Urinary bladder (tissue), 4 donors: ENCODE measurements around the gene BAIAP2L2. TPM values are rescaled to one million over a fixed set of nuclear protein-coding genes. Genes with fewer than 3 reads are reported as not detected.
"Not testable (repeated sequence)": the region's sequence is repeated elsewhere in the genome, so short reads cannot be mapped to it uniquely, and the experiment has no call there.

ENCODE experiments used
- DNase-seq: peaks from one replicate; pipeline ENCODE4 v3.0.0-alpha.2; 2015; ENCODE audit errors: extremely low spot score
- H3K27ac ChIP-seq: one replicate; pipeline ENCODE4 v1.5.1; 2013; ENCODE audit warnings: low read depth, mild to moderate bottlenecking, moderate library complexity
- H3K36me3 ChIP-seq: one replicate; pipeline ENCODE4 v1.6.1; 2013; ENCODE audit warnings: mild to moderate bottlenecking, moderate library complexity; ENCODE audit not compliant: insufficient read depth
- H3K4me1 ChIP-seq: one replicate; pipeline ENCODE4 v1.6.1; 2013; ENCODE audit warnings: mild to moderate bottlenecking, moderate library complexity; ENCODE audit not compliant: insufficient read depth
- H3K4me3 ChIP-seq: one replicate; pipeline ENCODE4 v1.5.1; 2013; ENCODE audit warnings: low read depth, low read length
- WGBS: extraction: QIAGEN DNeasy Blood & Tissue Kit; methylation state at CpG from one replicate; pipeline ENCODE4 v1.1.7; 2013; 5-methylcytosine and 5-hydroxymethylcytosine counted together
- polyA plus RNA-seq: library from polyadenylated mRNA; stranded (reverse); fragments of 200-250 nt; gene quantifications from one replicate; pipeline ENCODE4 v1.2.3, GENCODE V29; 2013
- total RNA-seq: library from RNA; depleted of rRNA; stranded (reverse); fragments of >200 nt; gene quantifications from one replicate; pipeline ENCODE4 v1.2.3, GENCODE V29; 2014
- donor health status: healthy with polysubstance abuse.
- donor health status: healthy.

The BAIAP2L2 gene, protein sequence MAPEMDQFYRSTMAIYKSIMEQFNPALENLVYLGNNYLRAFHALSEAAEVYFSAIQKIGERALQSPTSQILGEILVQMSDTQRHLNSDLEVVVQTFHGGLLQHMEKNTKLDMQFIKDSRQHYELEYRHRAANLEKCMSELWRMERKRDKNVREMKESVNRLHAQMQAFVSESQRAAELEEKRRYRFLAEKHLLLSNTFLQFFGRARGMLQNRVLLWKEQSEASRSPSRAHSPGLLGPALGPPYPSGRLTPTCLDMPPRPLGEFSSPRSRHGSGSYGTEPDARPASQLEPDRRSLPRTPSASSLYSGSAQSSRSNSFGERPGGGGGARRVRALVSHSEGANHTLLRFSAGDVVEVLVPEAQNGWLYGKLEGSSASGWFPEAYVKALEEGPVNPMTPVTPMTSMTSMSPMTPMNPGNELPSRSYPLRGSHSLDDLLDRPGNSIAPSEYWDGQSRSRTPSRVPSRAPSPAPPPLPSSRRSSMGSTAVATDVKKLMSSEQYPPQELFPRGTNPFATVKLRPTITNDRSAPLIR
- total RNA-seq (not detected), polyA plus RNA-seq (0.42 TPM)

DNA sequence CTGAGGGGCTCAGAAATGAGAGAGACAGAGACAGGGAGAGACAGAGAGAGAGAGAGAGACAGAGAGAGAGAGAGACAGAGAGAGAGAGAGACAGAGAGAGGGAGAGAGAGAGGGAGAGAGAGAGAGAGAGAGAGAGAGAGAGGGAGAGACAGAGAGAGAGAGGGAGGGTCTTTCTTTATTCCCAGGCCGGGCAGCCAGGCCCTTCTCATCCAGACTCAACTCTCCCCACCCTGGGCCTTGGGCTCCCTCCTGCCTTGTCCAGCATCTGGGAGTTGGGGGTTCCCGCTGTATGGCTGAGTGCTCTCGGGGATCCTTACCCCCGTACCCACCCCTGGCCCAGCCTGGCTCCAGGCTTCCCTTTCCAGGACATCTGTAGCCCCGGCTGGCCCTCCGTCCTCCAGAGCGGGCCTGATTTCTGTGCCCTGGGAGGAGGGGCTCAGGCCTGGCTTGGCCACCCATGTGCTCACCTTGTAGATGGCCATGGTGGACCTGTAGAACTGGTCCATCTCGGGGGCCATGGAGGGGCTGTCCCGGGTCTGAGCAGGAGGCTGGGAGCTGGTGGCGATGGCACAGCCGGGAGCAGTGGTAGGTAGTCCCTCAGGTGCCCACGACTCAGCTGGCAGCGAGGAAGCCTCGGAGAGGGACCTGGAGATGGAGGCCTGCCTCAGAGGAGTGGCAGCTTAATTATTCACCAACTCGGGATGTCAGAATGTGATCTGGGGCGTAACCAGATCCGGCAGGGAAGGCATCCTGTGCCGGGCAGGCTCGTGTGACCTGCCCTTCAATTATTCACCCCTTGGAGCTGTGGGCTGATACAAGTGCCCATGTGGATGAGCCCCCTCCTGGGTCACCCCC, at the start of gene BAIAP2L2:
Gene BAIAP2L2 (minus strand): TSS at position 677 of the 855 bp plus-strand sequence. CDS start 159 bp downstream, at position 518.
- no peaks in the 10 kb centered on the region for H3K4me1 ChIP-seq
- WGBS: 84% methylated on average over 19 of the region's 19 CpGs
- H3K4me3 ChIP-seq: no peak within 1 kb of the TSS
- H3K36me3 ChIP-seq: no peaks in the 10 kb centered on the region
- no peak within 1 kb of the TSS for H3K27ac ChIP-seq
- no peak for DNase-seq

DNA sequence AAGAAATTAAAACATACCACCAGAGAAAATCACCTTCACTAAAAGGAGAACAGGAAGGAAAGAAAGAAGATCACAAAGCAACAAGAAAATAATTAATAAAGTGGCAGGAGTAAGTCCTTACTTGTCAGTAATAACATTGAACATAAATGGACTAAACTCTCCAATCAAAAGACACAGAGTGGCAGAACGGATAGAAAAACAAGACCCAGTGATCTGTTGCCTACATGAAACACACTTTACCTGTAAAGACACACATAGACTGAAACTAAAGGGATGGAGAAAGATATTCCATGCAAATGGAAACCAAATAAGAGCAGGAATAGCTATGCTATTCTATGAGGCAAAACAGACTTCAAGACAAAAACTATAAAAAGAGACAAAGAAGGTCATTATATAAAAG, 45.2 kb upstream of the BAIAP2L2 start:
- no peak overlapping the region for H3K4me3 ChIP-seq
- H3K36me3 ChIP-seq: no peaks in the 10 kb centered on the region
- 90% methylated on average over 1 of the region's 1 CpG for WGBS
- no peaks in the 10 kb centered on the region for H3K4me1 ChIP-seq
- DNase-seq: no peak
- no peak overlapping the region for H3K27ac ChIP-seq

DNA sequence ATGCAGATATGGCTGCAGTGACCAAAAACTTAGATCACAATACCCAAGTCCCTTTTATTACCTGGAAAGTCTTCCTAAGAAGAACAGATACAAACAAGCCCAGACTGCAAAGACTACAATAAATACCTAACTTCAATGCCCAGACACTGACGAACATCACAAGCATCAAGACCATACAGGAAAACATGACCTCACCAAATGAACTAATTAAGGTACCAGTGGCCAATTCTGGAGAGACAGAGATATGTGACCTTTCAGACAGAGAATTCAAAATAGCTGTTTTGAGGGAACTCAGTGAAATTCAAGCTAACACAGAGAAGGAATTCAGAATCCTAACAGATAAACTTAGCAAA, 44.1 kb upstream of the BAIAP2L2 start:
- not testable (repeated sequence) for H3K36me3 ChIP-seq, H3K27ac ChIP-seq, H3K4me3 ChIP-seq, H3K4me1 ChIP-seq, DNase-seq
- 46% methylated on average over 1 of the region's 1 CpG for WGBS

DNA sequence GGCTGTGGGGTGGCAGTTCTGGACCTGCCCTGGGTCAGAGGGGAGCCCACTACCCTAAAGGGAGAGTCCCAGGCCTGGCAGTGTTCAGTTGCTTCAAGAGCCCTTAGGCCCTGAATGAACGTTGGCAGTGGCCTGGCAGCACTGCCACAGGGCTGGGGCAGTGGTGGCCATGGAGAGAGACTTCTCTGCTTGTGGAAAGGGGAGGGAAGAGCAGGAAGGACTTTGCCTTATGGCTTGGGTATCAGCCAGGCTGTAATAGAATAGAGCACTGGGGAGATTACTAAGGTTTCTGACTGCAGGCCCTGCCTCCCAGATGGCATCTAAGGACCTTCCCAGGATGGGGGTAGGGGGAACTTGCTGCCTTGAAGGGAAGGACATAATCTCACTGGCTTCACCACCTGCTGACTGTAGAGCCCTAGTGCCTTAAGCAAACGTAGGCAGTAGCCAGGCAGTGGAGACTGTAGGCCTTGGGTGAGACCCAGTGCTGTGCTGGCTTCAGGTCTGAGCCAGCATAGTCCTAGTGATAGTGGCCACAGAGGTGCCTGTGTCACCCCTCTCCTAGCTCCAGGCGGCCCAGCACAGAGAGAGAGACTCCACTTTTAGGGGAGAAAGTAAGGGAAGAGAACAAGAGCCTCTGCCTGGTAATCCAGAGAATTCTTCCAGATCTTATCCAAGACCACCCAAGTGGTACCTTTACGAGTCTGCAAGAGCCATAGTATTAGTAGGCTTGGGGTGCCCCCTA, 43.5 kb upstream of the BAIAP2L2 start:
- Histone ChIP-seq H3K36me3 (no peaks in the 10 kb centered on the region), H3K4me1 (no peaks in the 10 kb centered on the region), H3K4me3 (no peak overlapping the region), H3K27ac (no peak overlapping the region)
- 61% methylated on average over 4 of the region's 4 CpGs for WGBS
- DNase-seq: no peak

DNA sequence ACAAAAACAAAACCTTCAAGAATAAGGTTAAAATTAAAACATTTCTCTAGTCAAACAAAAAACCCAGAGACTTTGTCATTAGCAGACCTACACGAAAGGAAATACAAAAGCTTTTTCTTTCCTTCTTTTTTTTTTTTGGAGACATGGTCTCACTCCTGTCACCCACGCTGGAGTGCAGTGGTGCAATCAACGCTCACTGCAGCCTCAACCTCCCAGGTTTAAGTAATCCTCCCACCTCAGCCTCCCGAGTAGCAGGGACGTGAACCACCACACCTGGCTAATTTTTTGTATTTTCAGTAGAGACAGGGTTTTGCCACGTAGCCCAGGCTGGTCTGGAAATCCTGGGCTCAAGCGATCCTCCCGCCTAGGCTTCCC, 40.6 kb upstream of the BAIAP2L2 start:
- Histone ChIP-seq H3K27ac (no peak overlapping the region), H3K4me1 (no peaks in the 10 kb centered on the region), H3K4me3 (no peak overlapping the region), H3K36me3 (no peaks in the 10 kb centered on the region)
- 94% methylated on average over 8 of the region's 8 CpGs for WGBS
- no peak for DNase-seq

DNA sequence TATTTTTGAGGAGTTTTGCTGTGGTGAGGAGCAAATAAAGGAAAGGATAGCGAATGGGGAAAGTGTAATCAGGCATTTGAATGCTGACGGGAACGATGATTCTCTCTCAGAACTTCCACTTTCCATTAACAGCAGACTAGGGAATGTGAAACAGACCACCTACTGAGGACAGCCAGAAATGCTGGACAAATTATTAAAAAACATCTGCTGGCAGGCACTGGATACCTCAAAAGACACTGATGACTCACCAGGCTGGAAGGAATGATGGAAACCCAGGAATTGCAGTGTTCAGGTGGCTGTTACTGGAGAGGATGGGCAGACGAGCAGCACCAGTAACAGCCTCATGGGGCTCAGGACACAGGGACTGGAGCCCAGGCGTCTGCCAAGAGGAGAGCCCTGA, 37.8 kb upstream of the BAIAP2L2 start:
- WGBS: 81% methylated on average over 5 of the region's 5 CpGs
- no peaks in the 10 kb centered on the region for H3K36me3 ChIP-seq
- no peaks in the 10 kb centered on the region for H3K4me1 ChIP-seq
- H3K4me3 ChIP-seq: no peak overlapping the region
- no peak overlapping the region for H3K27ac ChIP-seq
- DNase-seq: no peak

DNA sequence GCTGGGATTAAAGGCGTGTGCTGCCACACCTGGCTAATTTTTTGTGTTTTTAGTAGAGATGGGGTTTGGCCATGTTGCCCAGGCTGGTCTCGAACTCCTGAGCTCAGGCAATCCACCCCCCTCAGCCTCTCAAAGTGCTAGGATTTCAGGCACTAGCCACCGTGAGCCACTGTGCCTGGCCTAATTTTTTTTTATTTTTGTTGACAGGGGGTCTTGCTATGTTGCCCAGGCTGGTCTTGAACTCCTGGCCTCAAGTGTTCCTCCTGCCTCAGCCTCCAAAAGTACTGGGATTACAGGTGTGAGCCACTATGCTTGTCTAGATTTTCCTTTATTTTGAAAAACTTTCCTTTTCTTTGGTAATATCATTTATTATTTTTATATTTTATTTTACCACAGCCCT, 35.7 kb upstream of the BAIAP2L2 start:
- H3K4me1 ChIP-seq, DNase-seq, H3K27ac ChIP-seq, H3K36me3 ChIP-seq, H3K4me3 ChIP-seq: not testable (repeated sequence)
- 90% methylated on average over 3 of the region's 3 CpGs for WGBS

DNA sequence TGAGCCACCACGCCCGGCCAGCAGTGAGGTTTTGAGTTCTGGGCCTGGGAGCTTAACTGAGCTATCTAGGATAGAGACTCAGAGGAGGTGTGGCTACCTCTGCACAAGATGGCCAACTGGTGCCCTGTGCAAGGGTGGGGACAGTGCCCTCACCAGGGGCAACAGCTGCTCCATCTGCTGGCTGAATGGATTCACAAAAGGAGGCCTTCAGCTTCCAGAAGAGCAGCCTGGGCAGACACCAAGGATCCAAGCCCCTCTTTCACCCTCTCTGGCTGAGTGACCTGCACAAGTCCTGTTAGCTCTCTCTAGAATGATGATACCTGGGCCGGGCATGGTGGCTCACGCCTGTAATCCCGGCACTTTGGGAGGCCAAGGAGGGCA, 33.5 kb upstream of the BAIAP2L2 start:
- 89% methylated on average over 5 of the region's 5 CpGs for WGBS
- no peak overlapping the region for H3K4me3 ChIP-seq
- no peak for DNase-seq
- H3K4me1 ChIP-seq: no peaks in the 10 kb centered on the region
- H3K36me3 ChIP-seq: no peaks in the 10 kb centered on the region
- no peak overlapping the region for H3K27ac ChIP-seq

DNA sequence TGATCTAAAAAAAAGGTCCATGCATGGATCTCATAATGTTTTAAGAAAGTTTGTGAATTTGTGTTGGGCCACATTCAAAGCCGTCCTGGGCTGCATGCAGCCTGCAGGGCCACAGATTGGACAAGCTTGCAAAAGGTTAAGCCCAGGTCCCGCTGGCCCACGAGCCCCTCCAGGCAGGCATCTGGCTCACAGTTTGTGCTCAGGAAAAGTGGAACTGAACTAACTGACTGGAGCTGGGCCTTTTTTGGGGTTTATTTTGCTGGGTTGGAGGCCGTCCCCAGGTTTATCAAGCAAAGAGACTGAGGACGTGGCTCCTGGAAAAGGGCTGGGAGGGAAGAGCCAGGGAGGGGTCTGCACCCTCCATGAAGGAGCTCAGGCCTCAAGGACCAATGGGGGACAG, 32.1 kb upstream of the BAIAP2L2 start:
- DNase-seq: no peak
- 82% methylated on average over 5 of the region's 5 CpGs for WGBS

DNA sequence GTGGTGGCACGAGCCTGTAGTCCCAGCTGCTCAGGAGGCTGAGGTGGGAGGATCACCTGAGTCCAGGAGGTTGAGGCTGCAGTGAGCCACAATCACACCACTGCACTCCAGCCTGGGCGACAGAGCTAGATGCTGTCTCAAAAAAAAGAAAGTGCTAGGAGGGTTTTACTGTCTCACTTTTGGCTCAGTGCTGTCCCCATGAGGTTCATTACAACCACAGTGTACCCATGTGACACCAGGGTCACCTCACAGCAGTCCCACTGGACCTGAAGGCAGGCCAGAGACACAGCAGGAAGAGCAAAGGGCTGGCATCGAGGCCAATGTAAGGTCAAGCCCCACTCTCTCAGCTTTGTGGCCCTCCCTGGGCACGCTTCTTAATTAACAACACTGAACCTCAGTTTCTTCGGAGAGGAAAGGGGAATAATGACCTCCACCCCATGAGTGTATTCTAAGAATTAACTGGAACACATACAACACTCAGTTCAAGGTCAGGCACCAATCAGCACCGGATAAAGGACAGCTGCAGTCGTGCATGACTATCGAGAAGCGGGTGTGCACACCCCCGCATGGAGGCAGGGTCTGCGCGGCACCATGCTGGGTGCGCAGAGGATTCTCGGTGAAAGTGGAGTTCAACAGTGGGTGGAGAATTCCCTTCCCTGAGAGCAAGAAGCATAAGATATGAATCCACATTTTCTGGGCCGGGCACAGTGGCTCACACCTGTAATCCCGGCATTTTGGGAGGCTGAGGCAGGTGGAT, 30.9 kb upstream of the BAIAP2L2 start:
- Histone ChIP-seq H3K36me3 (no peaks in the 10 kb centered on the region), H3K4me3 (no peak overlapping the region), H3K4me1 (no peaks in the 10 kb centered on the region), H3K27ac (no peak overlapping the region)
- DNase-seq: no peak
- 92% methylated on average over 16 of the region's 16 CpGs for WGBS

More for the DNA sequence above, 32.1 kb upstream of the BAIAP2L2 start:
- Histone ChIP-seq H3K36me3 (no peaks in the 10 kb centered on the region), H3K4me3 (no peak overlapping the region), H3K27ac (no peak overlapping the region), H3K4me1 (no peaks in the 10 kb centered on the region)

DNA sequence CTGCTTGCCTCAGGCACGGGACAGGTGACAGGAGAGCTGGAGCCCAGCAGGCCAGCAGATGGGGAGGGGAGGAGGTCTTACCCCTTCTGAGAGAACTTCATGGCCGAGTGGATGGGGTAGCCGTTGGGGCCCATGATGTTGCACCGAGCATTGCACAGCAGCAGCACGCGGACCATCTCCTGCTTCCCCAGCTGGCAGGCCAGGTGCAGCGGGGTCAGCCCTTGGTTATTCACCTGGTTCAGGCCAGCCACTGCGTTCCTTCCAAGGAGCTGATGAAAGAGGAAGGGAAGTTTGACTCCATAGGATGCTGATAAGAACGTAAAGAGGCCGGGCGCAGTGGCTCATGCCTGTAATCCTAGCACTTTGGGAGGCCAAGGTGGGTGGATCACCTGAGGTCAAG, 29.4 kb upstream of the BAIAP2L2 start:
- Histone ChIP-seq H3K36me3 (no peaks in the 10 kb centered on the region), H3K4me1 (no peaks in the 10 kb centered on the region), H3K27ac (no peak overlapping the region), H3K4me3 (no peak overlapping the region)
- no peak for DNase-seq
- WGBS: 98% methylated on average over 11 of the region's 11 CpGs

DNA sequence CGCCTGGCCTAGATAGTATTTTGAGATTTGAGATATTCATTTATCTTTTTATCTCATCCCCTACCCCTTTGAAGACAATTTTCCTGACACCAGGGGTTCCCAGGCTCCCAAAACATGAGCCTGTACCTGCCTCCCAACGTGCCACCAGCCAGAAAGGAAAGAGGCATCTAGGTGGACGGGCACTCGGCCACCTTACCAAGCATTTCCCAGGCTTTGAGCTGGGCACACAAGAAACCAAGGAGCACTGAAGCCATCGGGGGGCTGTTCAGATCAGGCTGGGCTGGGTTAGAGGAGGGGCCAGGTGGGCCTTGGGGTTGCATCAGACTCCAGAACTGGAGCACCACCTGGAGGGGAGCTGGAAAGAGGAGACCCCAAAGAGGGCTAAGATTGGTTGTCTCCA, 28.5 kb upstream of the BAIAP2L2 start:
- 88% methylated on average over 5 of the region's 5 CpGs for WGBS
- Histone ChIP-seq H3K27ac (no peak overlapping the region), H3K36me3 (no peaks in the 10 kb centered on the region), H3K4me3 (no peak overlapping the region), H3K4me1 (no peaks in the 10 kb centered on the region)
- no peak for DNase-seq
